Measurements from ENCODE around the gene TLE2. TPM values are rescaled to one million over a fixed set of nuclear protein-coding genes. Genes with fewer than 3 reads are reported as not detected.

Gene TLE2
- total RNA-seq (2013): not detected
- polyA plus RNA-seq (not detected), polyA minus RNA-seq (0.40 and 0.69 TPM in 2 replicates), total RNA-seq (0 to 10.7 (median 0.07) reads per million in 11 experiments)

GRCh38 chr19:3029065-3029923 is at the start of gene TLE2:
Gene TLE2 (minus strand): TSS chr19:3029280. CDS start chr19:3028904, 376 bp downstream.
- Histone ChIP-seq H3K4me1 (ENCODE audit: control insufficient read depth in 1 of 2, insufficient read depth in 2 of 2, low read length in 2 of 2) (peaks cover 3 to 4% of the 10 kb centered on the region in 2 donors), H3K36me3 (replicated peaks in 1 of 2; ENCODE audit: control insufficient read depth in 1 of 2, insufficient read depth in 2 of 2, low read length in 2 of 2) (no peaks in the 10 kb centered on the region), H2AFZ (ENCODE audit: insufficient read depth, low read depth, low read length, poor library complexity, severe bottlenecking) (no peak within 1 kb of the TSS), H4K20me1 (ENCODE audit: insufficient read depth, low read length) (no peaks in the 10 kb centered on the region), H3K9ac (ENCODE audit: insufficient read depth, low read length, poor library complexity, severe bottlenecking) (no peak within 1 kb of the TSS), H3K4me3 (replicated peaks in 1 of 3; ENCODE audit: low read depth in 2 of 3, low read length in 3 of 3) (no peak within 1 kb of the TSS), H3K9me3 (replicated peaks in 1 of 2; ENCODE audit: control insufficient read depth in 1 of 2, insufficient read depth in 1 of 2, low read length in 2 of 2) (peaks cover 0 to 30% of the 10 kb centered on the region in 2 donors), H3K27ac (ENCODE audit: low read depth in 1 of 2, low read length in 2 of 2) (no peak within 1 kb of the TSS), H3K79me2 (ENCODE audit: insufficient read depth, low read length) (no peaks in the 10 kb centered on the region), H3K27me3 (ENCODE audit: control insufficient read depth in 2 of 2, insufficient read depth in 2 of 2, low read length in 2 of 2) (peaks cover 47 to 90% of the 10 kb centered on the region in 2 donors), H3K4me2 (replicated peaks; ENCODE audit: extremely low read depth, low read length, poor library complexity, severe bottlenecking) (peak within 1 kb of the TSS; percentile 15)
- intact Hi-C loops (cut with micrococcal nuclease): no loop called here
- Mint-ChIP-seq H3K4me1 (peaks cover 1% of the 10 kb centered on the region), H3K36me3 (peaks cover 0 to 8% of the 10 kb centered on the region in 2 donors), H3K4me3 (peak within 1 kb of the TSS; percentile 31 to 81), H3K27me3 (ENCODE audit: low read depth in 3 of 3) (peaks cover 79 to 96% (median 96%) of the 10 kb centered on the region in 3 donors), H3K9me3 (peaks cover 0 to 28% (median 12%) of the 10 kb centered on the region in 7 donors), H3K27ac (no peak within 1 kb of the TSS)
- TF ChIP-seq CTCF (IDR thresholded peaks at IDR 0.05): no peak
- 1% methylated on average over 47 of the region's 85 CpGs for WGBS (ENCODE audit: insufficient coverage)
- no peak for DNase-seq

GRCh38 chr19:3075605-3076431 is 46.7 kb upstream of the TLE2 start:
- no peak overlapping the region for H3K9ac ChIP-seq (ENCODE audit: insufficient read depth, low read length, poor library complexity, severe bottlenecking)
- TF ChIP-seq CTCF (IDR thresholded peaks at IDR 0.05): peak; percentile 95
- peaks cover 0 to 6% (median 0%) of the 10 kb centered on the region in 7 donors for H3K9me3 Mint-ChIP-seq
- no peak overlapping the region for H3K4me3 Mint-ChIP-seq
- WGBS (ENCODE audit: insufficient coverage): 17% methylated on average over 31 of the region's 41 CpGs
- intact Hi-C loops (cut with micrococcal nuclease): loop anchor here in 1 of 2 donors (2.0 kb wide), 1 partner anchor 135 kb away; no protein-coding TSS in a partner anchor
- no peak overlapping the region for H3K27ac Mint-ChIP-seq
- H4K20me1 ChIP-seq (ENCODE audit: insufficient read depth, low read length): no peaks in the 10 kb centered on the region
- no peaks in the 10 kb centered on the region for H3K36me3 ChIP-seq (replicated peaks in 1 of 2; ENCODE audit: control insufficient read depth in 1 of 2, insufficient read depth in 2 of 2, low read length in 2 of 2)
- H3K9me3 ChIP-seq (replicated peaks in 1 of 2; ENCODE audit: control insufficient read depth in 1 of 2, insufficient read depth in 1 of 2, low read length in 2 of 2): no peaks in the 10 kb centered on the region
- peak; percentile 33 to 52 (median 34) for DNase-seq
- H3K27ac ChIP-seq (ENCODE audit: low read depth in 1 of 2, low read length in 2 of 2): no peak overlapping the region
- peaks cover 0 to 5% of the 10 kb centered on the region in 2 donors for H3K27me3 ChIP-seq (ENCODE audit: control insufficient read depth in 2 of 2, insufficient read depth in 2 of 2, low read length in 2 of 2)
- H3K27me3 Mint-ChIP-seq (ENCODE audit: low read depth in 3 of 3): peaks cover 6 to 25% (median 22%) of the 10 kb centered on the region in 3 donors
- no peak overlapping the region for H3K4me2 ChIP-seq (replicated peaks; ENCODE audit: extremely low read depth, low read length, poor library complexity, severe bottlenecking)
- H3K36me3 Mint-ChIP-seq: no peaks in the 10 kb centered on the region
- H3K4me3 ChIP-seq (replicated peaks in 1 of 3; ENCODE audit: low read depth in 2 of 3, low read length in 3 of 3): no peak overlapping the region
- H3K79me2 ChIP-seq (ENCODE audit: insufficient read depth, low read length): no peaks in the 10 kb centered on the region
- peaks cover 0 to 2% of the 10 kb centered on the region in 2 donors for H3K4me1 ChIP-seq (ENCODE audit: control insufficient read depth in 1 of 2, insufficient read depth in 2 of 2, low read length in 2 of 2)
- H2AFZ ChIP-seq (ENCODE audit: insufficient read depth, low read depth, low read length, poor library complexity, severe bottlenecking): peak overlapping the region; percentile 27
- H3K4me1 Mint-ChIP-seq: peaks cover 6% of the 10 kb centered on the region

Measured in CD14-positive monocyte (primary cell).